Measurements from ENCODE around the gene PRR7. TPM values are rescaled to one million over a fixed set of nuclear protein-coding genes. Genes with fewer than 3 reads are reported as not detected.

PRR7 gene
- total and polyA plus RNA-seq, 2 experiments from 2014 or later, result 4.8 to 11.7 TPM

DNA sequence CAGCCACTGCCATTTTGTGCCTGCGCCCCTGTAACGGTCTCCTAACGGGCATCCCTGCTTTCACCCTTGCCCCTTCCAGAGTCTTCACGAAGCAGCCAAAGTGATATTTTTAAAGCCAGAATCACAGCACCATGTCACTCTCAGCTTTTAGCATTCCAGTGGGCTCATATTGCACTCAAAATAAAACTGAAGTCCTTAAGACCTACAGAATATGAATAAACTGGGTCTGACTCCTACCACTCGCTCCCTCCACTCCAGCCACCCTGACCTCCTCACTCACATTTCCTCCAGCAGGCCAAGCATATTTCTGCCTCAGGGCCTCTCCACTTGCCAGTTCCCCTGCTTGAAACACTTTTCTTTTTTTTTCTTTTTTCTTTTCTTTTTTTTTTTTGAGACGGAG is 53.2 kb downstream of the PRR7 start:
- Histone ChIP-seq H3K79me2 (peaks cover 2% of the 10 kb centered on the region), H3K27me3 (no peaks in the 10 kb centered on the region), H3K4me2 (no peak overlapping the region), H3K9me3 (ENCODE audit: low read depth) (no peaks in the 10 kb centered on the region), H3K9me2 (replicated peaks; ENCODE audit: insufficient read depth) (no peaks in the 10 kb centered on the region), H3K27ac (no peak overlapping the region), H2AFZ (no peak overlapping the region), H4K20me1 (ENCODE audit: insufficient read depth, poor library complexity, severe bottlenecking) (no peaks in the 10 kb centered on the region), H3K36me3 (replicated peaks; ENCODE audit: insufficient read depth, low read depth) (no peaks in the 10 kb centered on the region), H3K4me1 (ENCODE audit: insufficient read depth) (peaks cover 29% of the 10 kb centered on the region), H3K4me3 (no peak overlapping the region)
- WGBS (ENCODE audit: low lambda C conversion rate, missing lambda C conversion rate), result 78% methylated on average over 5 of the region's 6 CpGs
- TF ChIP-seq CTCF (IDR thresholded peaks at IDR 0.05; ENCODE audit: poor library complexity) (no peak), EZH2 (IDR thresholded peaks at IDR 0.05; ENCODE audit: borderline replicate concordance) (no peak), EZH2phosphoT487 (IDR thresholded peaks at IDR 0.05; ENCODE audit: low read depth, severe bottlenecking, unreplicated experiment) (no peak)
- no peak for DNase-seq (ENCODE audit: low spot score)

GRCh38 chr5:177500685-177501522 is 54.3 kb downstream of the PRR7 start:
- Histone ChIP-seq H3K4me3 (no peak overlapping the region), H3K9me2 (replicated peaks; ENCODE audit: insufficient read depth) (no peaks in the 10 kb centered on the region), H3K9me3 (ENCODE audit: low read depth) (no peaks in the 10 kb centered on the region), H3K4me2 (no peak overlapping the region), H3K4me1 (ENCODE audit: insufficient read depth) (peaks cover 20% of the 10 kb centered on the region), H3K27ac (peak overlapping the region; percentile 2), H3K27me3 (no peaks in the 10 kb centered on the region), H4K20me1 (ENCODE audit: insufficient read depth, poor library complexity, severe bottlenecking) (no peaks in the 10 kb centered on the region), H2AFZ (no peak overlapping the region), H3K36me3 (replicated peaks; ENCODE audit: insufficient read depth, low read depth) (no peaks in the 10 kb centered on the region), H3K79me2 (peaks cover 2% of the 10 kb centered on the region)
- 25% methylated on average over 10 of the region's 10 CpGs for WGBS (ENCODE audit: low lambda C conversion rate, missing lambda C conversion rate)
- TF ChIP-seq CTCF (IDR thresholded peaks at IDR 0.05; ENCODE audit: poor library complexity) (peak; percentile 98), EZH2 (IDR thresholded peaks at IDR 0.05; ENCODE audit: borderline replicate concordance) (no peak)
- DNase-seq (ENCODE audit: low spot score), result peak; percentile 96

DNA sequence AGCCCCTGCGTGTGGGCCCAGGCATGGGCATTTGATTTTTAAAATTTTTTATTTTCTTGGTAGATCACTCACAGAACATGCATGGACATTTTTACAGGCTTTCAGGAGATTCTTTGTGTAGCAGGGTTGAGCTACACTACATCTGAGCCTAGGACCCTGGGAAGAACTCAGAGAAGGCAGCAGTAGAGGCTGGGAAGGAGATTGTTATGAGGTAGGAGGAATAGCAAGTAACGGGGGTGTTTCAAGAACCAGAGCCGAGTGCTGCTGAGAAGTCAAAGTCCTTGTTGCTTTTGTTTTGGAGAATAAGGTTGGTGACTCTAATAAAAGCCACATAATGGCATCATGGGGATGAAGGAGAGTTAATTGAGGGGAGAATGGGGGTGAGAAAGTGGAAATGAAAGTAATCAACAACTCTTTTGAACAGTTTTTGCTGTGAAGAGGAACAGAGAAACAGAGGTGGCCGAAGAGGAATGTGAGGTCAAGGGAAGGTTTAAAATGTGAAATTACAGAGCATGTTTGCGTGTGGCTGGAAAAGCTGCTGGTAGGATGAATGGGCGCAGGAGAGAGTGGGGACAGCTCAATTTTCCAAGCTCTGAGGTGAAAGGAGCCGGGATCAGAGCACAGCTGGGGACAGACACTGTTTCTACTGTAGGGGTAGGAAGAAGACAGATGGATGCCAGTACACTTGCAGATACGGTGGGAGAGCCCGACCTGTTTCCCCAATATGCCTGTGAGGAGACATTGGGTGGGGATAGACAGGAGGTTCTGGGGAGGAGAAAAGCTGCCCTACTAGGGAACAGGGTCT is 55.5 kb downstream of the PRR7 start:
- TF ChIP-seq EZH2phosphoT487 (IDR thresholded peaks at IDR 0.05; ENCODE audit: low read depth, severe bottlenecking, unreplicated experiment) (no peak), EZH2 (IDR thresholded peaks at IDR 0.05; ENCODE audit: borderline replicate concordance) (no peak)
- H3K79me2 ChIP-seq, result no peaks in the 10 kb centered on the region
- no peaks in the 10 kb centered on the region for H3K9me3 ChIP-seq (ENCODE audit: low read depth)
- WGBS (ENCODE audit: low lambda C conversion rate, missing lambda C conversion rate), result 70% methylated on average over 9 of the region's 9 CpGs
- DNase-seq (ENCODE audit: low spot score), result no peak
- no peaks in the 10 kb centered on the region for H3K36me3 ChIP-seq (replicated peaks; ENCODE audit: insufficient read depth, low read depth)
- no peak overlapping the region for H3K27ac ChIP-seq
- peaks cover 13% of the 10 kb centered on the region for H3K4me1 ChIP-seq (ENCODE audit: insufficient read depth)
- no peaks in the 10 kb centered on the region for H3K27me3 ChIP-seq
- H4K20me1 ChIP-seq (ENCODE audit: insufficient read depth, poor library complexity, severe bottlenecking), result no peaks in the 10 kb centered on the region
- H3K9me2 ChIP-seq (replicated peaks; ENCODE audit: insufficient read depth), result no peaks in the 10 kb centered on the region
- no peak overlapping the region for H3K4me2 ChIP-seq
- H2AFZ ChIP-seq, result no peak overlapping the region
- no peak overlapping the region for H3K4me3 ChIP-seq

GRCh38 chr5:177502886-177503285 is 56.3 kb downstream of the PRR7 start:
- no peaks in the 10 kb centered on the region for H3K9me2 ChIP-seq (replicated peaks; ENCODE audit: insufficient read depth)
- H3K4me1 ChIP-seq (ENCODE audit: insufficient read depth), result peaks cover 13% of the 10 kb centered on the region
- DNase-seq (ENCODE audit: low spot score), result no peak
- H3K4me3 ChIP-seq, result no peak overlapping the region
- no peaks in the 10 kb centered on the region for H3K9me3 ChIP-seq (ENCODE audit: low read depth)
- TF ChIP-seq EZH2 (IDR thresholded peaks at IDR 0.05; ENCODE audit: borderline replicate concordance) (no peak), CTCF (IDR thresholded peaks at IDR 0.05; ENCODE audit: poor library complexity) (no peak), EZH2phosphoT487 (IDR thresholded peaks at IDR 0.05; ENCODE audit: low read depth, severe bottlenecking, unreplicated experiment) (no peak)
- no peak overlapping the region for H3K4me2 ChIP-seq
- H2AFZ ChIP-seq, result no peak overlapping the region
- H3K79me2 ChIP-seq, result no peaks in the 10 kb centered on the region
- H4K20me1 ChIP-seq (ENCODE audit: insufficient read depth, poor library complexity, severe bottlenecking), result no peaks in the 10 kb centered on the region
- H3K27ac ChIP-seq, result no peak overlapping the region
- no peaks in the 10 kb centered on the region for H3K27me3 ChIP-seq
- WGBS (ENCODE audit: low lambda C conversion rate, missing lambda C conversion rate), result 90% methylated on average over 16 of the region's 16 CpGs
- H3K36me3 ChIP-seq (replicated peaks; ENCODE audit: insufficient read depth, low read depth), result no peaks in the 10 kb centered on the region

Data from hepatocyte (in vitro differentiated cells).